Lung microvascular endothelial cell (primary cell): ENCODE measurements around the gene MYOD1. TPM values are rescaled to one million over a fixed set of nuclear protein-coding genes. Genes with fewer than 3 reads are reported as not detected.

Source experiments
- DNase-seq, 2 donors: peaks; one replicate each; pipeline versions ENCODE4 v3.0.0 to v3.0.0-alpha.2; 2010; ENCODE audit warnings: low read depth in 2 of 2
- total RNA-seq: library from RNA; depleted of rRNA; stranded (reverse); fragments of >200 nt; gene quantifications from 2 replicates; pipeline ENCODE4 v1.2.1, GENCODE V29; 2014

Gene MYOD1
- total RNA-seq, 1 donor from 2014 or later: not detected

- no peak for DNase-seq
Observed at GRCh38 chr11:17748761-17749721, 29.7 kb downstream of the MYOD1 start.

GRCh38 chr11:17750013-17750800 is 30.8 kb downstream of the MYOD1 start:
- DNase-seq: no peak

- DNase-seq: no peak
Observed at GRCh38 chr11:17750801-17751165, 31.4 kb downstream of the MYOD1 start.

GRCh38 chr11:17751558-17751957 is 32.2 kb downstream of the MYOD1 start:
- no peak for DNase-seq

GRCh38 chr11:17752144-17752543 is 32.8 kb downstream of the MYOD1 start:
- no peak for DNase-seq

- DNase-seq: no peak
Observed at GRCh38 chr11:17753153-17753552, 33.8 kb downstream of the MYOD1 start.

GRCh38 chr11:17753641-17754040 is 34.3 kb downstream of the MYOD1 start:
- DNase-seq: no peak

- DNase-seq: no peak
Observed at GRCh38 chr11:17755891-17756290, 36.5 kb downstream of the MYOD1 start.

- peak; percentile 54 to 73 for DNase-seq
Observed at GRCh38 chr11:17760102-17761029, 41.0 kb downstream of the MYOD1 start.

- no peak for DNase-seq
Observed at GRCh38 chr11:17762309-17762974, 43.1 kb downstream of the MYOD1 start.

- DNase-seq: no peak
Observed at GRCh38 chr11:17763244-17763643, 43.9 kb downstream of the MYOD1 start.

GRCh38 chr11:17763703-17764102 is 44.3 kb downstream of the MYOD1 start:
- DNase-seq: no peak

GRCh38 chr11:17764446-17765218 is 45.3 kb downstream of the MYOD1 start:
- no peak for DNase-seq

- no peak for DNase-seq
Observed at GRCh38 chr11:17765356-17766072, 46.1 kb downstream of the MYOD1 start.

GRCh38 chr11:17766073-17766359 is 46.6 kb downstream of the MYOD1 start:
- no peak for DNase-seq

- no peak for DNase-seq
Observed at GRCh38 chr11:17766590-17766989, 47.2 kb downstream of the MYOD1 start.

- DNase-seq: no peak
Observed at GRCh38 chr11:17767301-17767885, 48.0 kb downstream of the MYOD1 start.

GRCh38 chr11:17767914-17768313 is 48.5 kb downstream of the MYOD1 start:
- no peak for DNase-seq

- DNase-seq: no peak
Observed at GRCh38 chr11:17768547-17768946, 49.2 kb downstream of the MYOD1 start.
